SK-N-MC (cell line): ENCODE data around the gene NOX5.

Experiments used
- EZH2 ChIP-seq: fragments of 200-600 bp; sonication (generic); IDR thresholded peaks from one replicate; pipeline ENCODE4 v1.6.1; 2017; ENCODE audit warnings: antibody characterized with exemption
- FOXP2 ChIP-seq: optimal IDR thresholded peaks from 2 replicates; pipeline ENCODE3; 2011; ENCODE audit warnings: mild to moderate bottlenecking, moderate library complexity; ENCODE audit not compliant: insufficient read depth; ENCODE audit errors: extremely low read length, control extremely low read depth
- POLR2AphosphoS5 ChIP-seq: IDR thresholded peaks from 2 replicates; pipeline ENCODE4 v1.6.1; 2012; ENCODE audit warnings: mild to moderate bottlenecking, low read depth, low read length, borderline replicate concordance

- TF ChIP-seq EZH2 (no peak), POLR2AphosphoS5 (no peak), FOXP2 (no peak)
Measured at GRCh38 chr15:68991723-68992122, 22.8 kb upstream of the NOX5 start.
